H1 (cell line): ENCODE data around the gene TLL2. TPM values are rescaled to one million over a fixed set of nuclear protein-coding genes. Genes with fewer than 3 reads are reported as not detected.

Experiments
- CTCF ChIA-PET: fragments of 300-600 bp; sonication (Branson Sonifier 250); formaldehyde crosslinking; loops from one replicate; lab custom pipeline; 2021; ENCODE audit not compliant: partially characterized antibody; lab: Charles Lee
- POLR2A ChIA-PET: fragments of 300-600 bp; sonication (Branson Sonifier 250); formaldehyde crosslinking; loops from one replicate; lab custom pipeline; 2021; ENCODE audit warnings: inconsistent platforms; ENCODE audit not compliant: partially characterized antibody; lab: Charles Lee
- DNase-seq, 2 experiments: peaks; one replicate each; pipeline versions ENCODE4 v3.0.0 to v3.0.0-alpha.2; 2010 to 2022; ENCODE audit warnings: low spot score in 2 of 2, low read depth in 1 of 2, mixed read lengths in 1 of 2
- FAIRE-seq: peaks from 2 replicates; lab custom pipeline; 2011; peaks lifted over from hg19 to GRCh38; lab: Jason Lieb, UNC
- H2AFZ ChIP-seq: 2 replicates; pipeline ENCODE4 v1.8.1; 2012; ENCODE audit warnings: low read length, inconsistent platforms
- H2AK5ac ChIP-seq: 2 replicates; pipeline ENCODE4 v1.6.1; 2013; ENCODE audit warnings: low read depth, low read length
- H2BK120ac ChIP-seq: replicated peaks from 2 replicates; pipeline ENCODE3; 2013; ENCODE audit warnings: low read depth, low read length, inconsistent platforms
- H2BK12ac ChIP-seq: 2 replicates; pipeline ENCODE4 v1.6.1; 2013; ENCODE audit warnings: low read depth, low read length
- H2BK15ac ChIP-seq: 2 replicates; pipeline ENCODE4 v1.6.1; 2013; ENCODE audit warnings: low read length
- H2BK20ac ChIP-seq: 2 replicates; pipeline ENCODE4 v1.6.1; 2013; ENCODE audit warnings: low read length
- H2BK5ac ChIP-seq: 2 replicates; pipeline ENCODE4 v1.6.1; 2013; ENCODE audit warnings: low read depth, low read length
- H3K14ac ChIP-seq: 2 replicates; pipeline ENCODE4 v1.6.1; 2013; ENCODE audit warnings: inconsistent platforms; ENCODE audit not compliant: insufficient read length
- H3K18ac ChIP-seq: 2 replicates; pipeline ENCODE4 v1.6.1; 2013; ENCODE audit warnings: low read length; ENCODE audit errors: extremely low read depth
- H3K23ac ChIP-seq: 2 replicates; pipeline ENCODE4 v1.6.1; 2013; ENCODE audit warnings: inconsistent platforms; ENCODE audit not compliant: insufficient read length
- H3K23me2 ChIP-seq: 2 replicates; pipeline ENCODE4 v1.6.1; 2013; ENCODE audit warnings: low read depth, low read length
- H3K27ac ChIP-seq: 2 replicates; pipeline ENCODE4 v1.6.1; 2011; ENCODE audit warnings: low read depth, low read length, inconsistent platforms
- H3K27me3 ChIP-seq, 4 experiments: replicated peaks in 1 of 4; 1 replicate in 1 of 4; 2 replicates in 3 of 4; pipeline versions ENCODE4 v1.6.1 to v1.8.1; 2011 to 2013; ENCODE audit warnings: low read length in 3 of 4, mild to moderate bottlenecking in 3 of 4, inconsistent platforms in 2 of 4, mixed read lengths in 2 of 4, moderate library complexity in 1 of 4; ENCODE audit not compliant: control insufficient read depth in 3 of 4, insufficient read depth in 3 of 4; ENCODE audit errors: extremely low read depth in 1 of 4
- H3K36me3 ChIP-seq, 4 experiments: 2 replicates each; pipeline versions ENCODE4 v1.6.1 to v1.8.1; 2011 to 2013; ENCODE audit warnings: mild to moderate bottlenecking in 4 of 4, low read length in 3 of 4, moderate library complexity in 2 of 4, control low read depth in 1 of 4, inconsistent platforms in 1 of 4; ENCODE audit not compliant: insufficient read depth in 4 of 4, control insufficient read depth in 2 of 4
- H3K4ac ChIP-seq: replicated peaks from 2 replicates; pipeline ENCODE3; 2013; ENCODE audit warnings: low read length, low read depth, mixed read lengths, inconsistent platforms; ENCODE audit not compliant: insufficient read length
- H3K4me1 ChIP-seq, 4 experiments: replicated peaks in 1 of 4; 1 replicate in 1 of 4; 2 replicates in 3 of 4; pipeline versions ENCODE4 v1.6.1 to v1.8.1; 2011 to 2013; ENCODE audit warnings: low read length in 3 of 4, inconsistent platforms in 2 of 4, mixed read lengths in 1 of 4; ENCODE audit not compliant: insufficient read depth in 4 of 4, control insufficient read depth in 3 of 4
- H3K4me2 ChIP-seq, 2 experiments: 2 replicates each; pipeline versions ENCODE4 v1.6.1 to v1.8.1; 2011 to 2013; ENCODE audit warnings: low read depth in 2 of 2, low read length in 2 of 2, control low read depth in 1 of 2, inconsistent platforms in 1 of 2, mild to moderate bottlenecking in 1 of 2; ENCODE audit not compliant: insufficient read depth in 1 of 2
- H3K4me3 ChIP-seq, 4 experiments: fragments of 200-600, 300-600 bp in 1 of 4; sonication (generic), shearing (Covaris generic), sonication (Bioruptor Twin) in 1 of 4; 2 replicates each; pipeline versions ENCODE4 v1.5.1 to v1.8.1; 2011 to 2016; ENCODE audit warnings: low read length in 4 of 4, low read depth in 3 of 4, control low read depth in 2 of 4, inconsistent platforms in 2 of 4, mild to moderate bottlenecking in 2 of 4, mixed read lengths in 1 of 4, moderate library complexity in 1 of 4; ENCODE audit not compliant: insufficient read depth in 2 of 4; ENCODE audit errors: extremely low read depth in 1 of 4
- H3K56ac ChIP-seq: replicated peaks from 2 replicates; pipeline ENCODE3; 2013; ENCODE audit warnings: low read depth, mild to moderate bottlenecking, mixed read lengths, low read length, inconsistent platforms; ENCODE audit not compliant: insufficient read length
- H3K79me1 ChIP-seq: 2 replicates; pipeline ENCODE4 v1.6.1; 2013; ENCODE audit warnings: low read depth, low read length, control low read depth
- H3K79me2 ChIP-seq, 2 experiments: 2 replicates each; pipeline versions ENCODE4 v1.6.1 to v1.8.1; 2012 to 2013; ENCODE audit warnings: low read length in 2 of 2, mild to moderate bottlenecking in 2 of 2, inconsistent platforms in 1 of 2; ENCODE audit not compliant: insufficient read depth in 2 of 2, control insufficient read depth in 1 of 2
- H3K9ac ChIP-seq, 4 experiments: replicated peaks in 1 of 4; 1 replicate in 1 of 4; 2 replicates in 3 of 4; pipeline versions ENCODE4 v1.6.1 to v1.8.1; 2011 to 2013; ENCODE audit warnings: low read depth in 3 of 4, low read length in 3 of 4, control low read depth in 2 of 4, mild to moderate bottlenecking in 2 of 4, moderate library complexity in 2 of 4, inconsistent platforms in 1 of 4; ENCODE audit errors: extremely low read depth in 1 of 4
- H3K9me3 ChIP-seq, 2 experiments: 2 replicates each; pipeline versions ENCODE4 v1.6.1 to v1.8.1; 2012 to 2013; ENCODE audit warnings: mild to moderate bottlenecking in 2 of 2, moderate library complexity in 2 of 2, control low read depth in 1 of 2, inconsistent platforms in 1 of 2, low read depth in 1 of 2, low read length in 1 of 2, mixed read lengths in 1 of 2; ENCODE audit not compliant: insufficient read depth in 2 of 2
- H4K20me1 ChIP-seq, 2 experiments: replicated peaks in 1 of 2; 2 replicates each; pipeline versions ENCODE3 to v1.8.1; 2011 to 2013; ENCODE audit warnings: inconsistent platforms in 2 of 2, low read length in 2 of 2, mild to moderate bottlenecking in 1 of 2; ENCODE audit not compliant: insufficient read depth in 2 of 2, control insufficient read depth in 1 of 2
- H4K5ac ChIP-seq: 2 replicates; pipeline ENCODE4 v1.6.1; 2013; ENCODE audit warnings: low read length, low read depth, mixed read lengths, inconsistent platforms; ENCODE audit not compliant: insufficient read length
- H4K8ac ChIP-seq: 2 replicates; pipeline ENCODE4 v1.8.0; 2013; ENCODE audit warnings: mild to moderate bottlenecking, moderate library complexity, low read length, inconsistent platforms; ENCODE audit not compliant: insufficient read depth; ENCODE audit errors: extremely low read depth
- H4K91ac ChIP-seq: replicated peaks from 2 replicates; pipeline ENCODE3; 2013; ENCODE audit warnings: low read length, mixed read lengths, inconsistent platforms; ENCODE audit not compliant: insufficient read length
- BCL11A ChIP-seq, 2 experiments: IDR thresholded peaks; one replicate each; pipeline ENCODE4 v1.6.1; 2011; ENCODE audit warnings: low read depth in 2 of 2, low read length in 2 of 2, mild to moderate bottlenecking in 2 of 2
- CREB1 ChIP-seq: IDR thresholded peaks from 2 replicates; pipeline ENCODE4 v1.6.1; 2012; ENCODE audit warnings: inconsistent platforms
- JUND ChIP-seq: IDR thresholded peaks from 2 replicates; pipeline ENCODE4 v1.6.1; 2011; ENCODE audit warnings: mild to moderate bottlenecking, improper control_type of control experiment, low read length
- KDM1A ChIP-seq: fragments of 200-600, 300-600 bp; sonication (generic); IDR thresholded peaks from 2 replicates; pipeline ENCODE4 v1.7.1; 2016; ENCODE audit warnings: mild to moderate bottlenecking, low read length, borderline replicate concordance
- NANOG ChIP-seq: IDR thresholded peaks from 2 replicates; pipeline ENCODE4 v1.6.1; 2011; ENCODE audit warnings: low read length, low read depth, mild to moderate bottlenecking, inconsistent platforms; ENCODE audit not compliant: insufficient read depth, poor library complexity, severe bottlenecking
- PHF8 ChIP-seq: fragments of 200-600 bp; sonication (generic); conservative IDR thresholded peaks from 2 replicates; pipeline ENCODE4 v1.7.1; 2012; ENCODE audit warnings: low read depth, mild to moderate bottlenecking, inconsistent platforms, low read length, moderate library complexity
- POLR2A ChIP-seq, 2 experiments: IDR thresholded peaks; 1 replicate in 1 of 2; 2 replicates in 1 of 2; pipeline ENCODE4 v1.6.1; 2011; ENCODE audit warnings: low read depth in 2 of 2, low read length in 2 of 2, mild to moderate bottlenecking in 2 of 2; ENCODE audit errors: control extremely low read depth in 1 of 2
- RBBP5 ChIP-seq: IDR thresholded peaks from 2 replicates; pipeline ENCODE4 v1.7.1; 2012; ENCODE audit warnings: low read depth, mild to moderate bottlenecking, inconsistent platforms, low read length, moderate library complexity, borderline replicate concordance
- SP2 ChIP-seq: IDR thresholded peaks from 2 replicates; pipeline ENCODE4 v1.6.1; 2012; ENCODE audit warnings: mild to moderate bottlenecking, low read length, inconsistent platforms
- SP4 ChIP-seq: IDR thresholded peaks from 2 replicates; pipeline ENCODE4 v1.6.1; 2012; ENCODE audit warnings: low read length, inconsistent platforms
- TBP ChIP-seq: IDR thresholded peaks from 2 replicates; pipeline ENCODE4 v1.6.1; 2011; ENCODE audit warnings: low read depth, low read length, improper control_type of control experiment
- WGBS, 2 experiments: shearing (Covaris generic) in 1 of 2; methylation state at CpG; one replicate each; pipeline versions ENCODE4 v1.1.6 to v1.1.7; 2013 to 2015; ENCODE audit warnings: low lambda C conversion rate in 2 of 2, mixed read lengths in 2 of 2, inconsistent platforms in 1 of 2, low coverage in 1 of 2, missing lambda C conversion rate in 1 of 2; ENCODE audit not compliant: insufficient replicate concordance in 2 of 2, insufficient coverage in 1 of 2, insufficient read length in 1 of 2; ENCODE audit errors: extremely low coverage in 1 of 2, missing lambda C conversion rate in 1 of 2; 5-methylcytosine and 5-hydroxymethylcytosine counted together
- polyA plus RNA-seq, 7 experiments: library from polyadenylated mRNA; depleted of rRNA in 3 of 7; stranded (reverse) in 5 of 7; unstranded in 2 of 7; fragments of >200 nt in 5 of 7; fragments of 200-250 nt in 2 of 7; gene quantifications; 1 replicate in 5 of 7; 2 replicates in 1 of 7; 4 replicates in 1 of 7; pipeline versions ENCODE4 v1.2.1 to v1.2.3, GENCODE V29; 2011 to 2013; ENCODE audit warnings: missing spikeins in 2 of 7, mixed read lengths in 2 of 7
- total RNA-seq: library from RNA; stranded (reverse); fragmentation: NEBNext Ultra II Directional; extraction: Animal tissue kit (Norgen Biotek cat#: 25700); gene quantifications from 2 replicates; pipeline ENCODE4 v1.2.1, GENCODE V29; 2021

TLL2 gene
- total and polyA plus RNA-seq, 2 of the 8 experiments (the other 6 are each of a cell fraction or from before 2014, with no cell fraction given): 2.4 to 3.2 TPM

DNA sequence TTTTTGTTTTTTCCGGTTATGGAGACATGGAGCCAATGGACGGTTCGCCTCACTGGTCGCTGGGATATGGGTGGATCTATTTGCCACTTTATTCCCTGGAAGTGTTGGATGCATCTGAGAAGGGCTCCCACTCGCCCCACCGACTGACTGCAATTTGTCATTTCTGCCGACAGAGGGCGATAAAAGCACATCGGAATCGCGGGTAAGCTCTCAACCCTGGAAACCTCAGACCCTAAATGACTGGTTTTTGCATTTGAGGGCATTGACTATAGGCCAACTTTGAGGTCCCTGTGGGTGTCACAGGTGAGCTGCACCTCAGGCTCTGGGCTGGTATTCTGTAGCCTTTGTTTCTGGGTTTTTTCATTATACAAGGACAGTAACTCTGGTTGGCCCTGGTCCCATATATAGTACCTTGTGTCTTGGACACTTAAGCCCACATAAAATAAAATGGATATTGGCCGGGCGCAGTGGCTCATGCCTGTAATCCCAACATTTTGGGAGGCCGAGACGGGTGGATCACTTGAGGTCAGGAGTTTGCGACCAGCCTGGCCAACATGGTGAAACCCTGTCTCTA lies 143.1 kb downstream of the TLL2 start:
- H3K4me2 ChIP-seq: no peak overlapping the region
- no peak overlapping the region for H3K23ac ChIP-seq
- H4K5ac ChIP-seq: no peak overlapping the region
- H2BK15ac ChIP-seq: no peak overlapping the region
- H3K27ac ChIP-seq: no peak overlapping the region
- H3K4ac ChIP-seq: no peak overlapping the region
- H3K27me3 ChIP-seq: peaks cover 0 to 3% (median 1%) of the 10 kb centered on the region in 4 experiments; a peak in 3 of 7 replicates
- no peaks in the 10 kb centered on the region for H4K20me1 ChIP-seq
- no peaks in the 10 kb centered on the region for H3K79me1 ChIP-seq
- H2BK20ac ChIP-seq: no peak overlapping the region
- H3K23me2 ChIP-seq: peaks cover 4% of the 10 kb centered on the region
- H3K18ac ChIP-seq: no peak overlapping the region
- H4K8ac ChIP-seq: no peak overlapping the region
- no peak overlapping the region for H2BK5ac ChIP-seq
- ChIA-PET CTCF (interaction anchor here (0.6 to 12.6 kb wide), 56 partner anchors 8 to 848 kb away, joined by 3 to 197 read pairs (median 4); partner anchors contain the start of genes OPALIN and TLL2), POLR2A (interaction anchor here (0.6 to 1.1 kb wide), 3 partner anchors 127 to 245 kb away, joined by 3 read pairs; partner anchors contain the start of gene ZNF518A)
- H3K56ac ChIP-seq: no peak overlapping the region
- no peak overlapping the region for H2AK5ac ChIP-seq
- H3K9ac ChIP-seq: no peak overlapping the region
- H3K36me3 ChIP-seq: no peaks in the 10 kb centered on the region
- H3K79me2 ChIP-seq: no peaks in the 10 kb centered on the region
- H3K4me3 ChIP-seq: no peak overlapping the region
- no peak overlapping the region for H2AFZ ChIP-seq
- no peak overlapping the region for H2BK120ac ChIP-seq
- peak; percentile 43 to 88 for DNase-seq
- no peaks in the 10 kb centered on the region for H3K9me3 ChIP-seq
- H3K14ac ChIP-seq: no peak overlapping the region
- peaks cover 0 to 12% (median 5%) of the 10 kb centered on the region in 4 experiments; a peak in 6 of 7 replicates for H3K4me1 ChIP-seq
- peak; percentile 96 for FAIRE-seq
- 0 out of 2 replicates have a peak overlapping the region, but pooled peaks have one; percentile 41 for H2BK12ac ChIP-seq
- WGBS, 2 experiments: 41% methylated on average over 16 of the region's 16 CpGs; no CpG with 5 or more reads in 1 of the 2 experiments
- no peak overlapping the region for H4K91ac ChIP-seq
- TF ChIP-seq SP2: no peak
- no peak for TF ChIP-seq PHF8
- TF ChIP-seq SP4: no peak
- no peak for TF ChIP-seq TBP
- TF ChIP-seq BCL11A (IDR thresholded peaks at IDR 0.05; ENCODE audit: low read depth in 2 of 2, low read length in 2 of 2): no peak
- no peak for TF ChIP-seq POLR2A (IDR thresholded peaks at IDR 0.05; ENCODE audit: control extremely low read depth in 1 of 2, low read depth in 2 of 2, low read length in 2 of 2)
- no peak for TF ChIP-seq NANOG
- no peak for TF ChIP-seq CREB1
- TF ChIP-seq RBBP5: no peak
- TF ChIP-seq JUND: 0 out of 2 replicates have a peak, but pooled peaks have one; percentile 24
- TF ChIP-seq KDM1A: no peak; the same call in 1 of the 2 replicates
